ENCODE data around the gene DHX38. TPM values are rescaled to one million over a fixed set of nuclear protein-coding genes. Genes with fewer than 3 reads are reported as not detected.

DHX38 gene
- total RNA-seq: 100 to 1,000 TPM in 3 of 5 experiments, 10 to 100 TPM in 2; 90.1 to 113 (median 104) TPM
- polyA plus RNA-seq: 10 to 100 TPM; 21.6 to 46.9 TPM
- total RNA-seq: 173 reads per million, percentile 92 among the genes with 10 or more reads in this experiment

GRCh38 chr16:72093448-72094265, at the start of gene DHX38, which contains the start of gene TXNL4B:
DHX38 (plus strand) TSS chr16:72093847; CDS start chr16:72096158, 2,311 bp downstream.
TXNL4B (minus strand) TSS chr16:72093620; CDS start chr16:72090749, 2,871 bp downstream.
- POLR2A ChIA-PET: interaction anchor here (0.7 to 1.1 kb wide), 4 partner anchors 9 to 529 kb away, joined by 3 to 5 read pairs (median 3); partner anchors contain the start of gene AP1G1
- H3K4me1 Mint-ChIP-seq: peaks cover 33 to 70% (median 63%) of the 10 kb centered on the region in 7 donors

GRCh38 chr16:72044296-72044695, 49.4 kb upstream of the DHX38 start:
- DNase-seq (no peak), ATAC-seq (no peak)
- Mint-ChIP-seq H3K4me1 (peaks cover 0 to 2% (median 0%) of the 10 kb centered on the region in 7 donors), H3K9me3 (peaks cover 0 to 8% (median 5%) of the 10 kb centered on the region in 11 donors), H3K36me3 (peaks cover 2 to 55% (median 34%) of the 10 kb centered on the region in 5 donors), H3K27me3 (no peaks in the 10 kb centered on the region), H3K4me3 (no peak overlapping the region), H3K27ac (no peak overlapping the region)
- ChIA-PET POLR2A (no interaction called here), CTCF (no interaction called here)
- Histone ChIP-seq H3K4me1 (ENCODE audit: control insufficient read depth in 2 of 2, insufficient read depth in 2 of 2, low read length in 2 of 2) (no peaks in the 10 kb centered on the region), H3K27ac (ENCODE audit: low read depth, low read length) (no peak overlapping the region), H3K36me3 (ENCODE audit: control insufficient read depth in 2 of 3, insufficient read depth in 3 of 3, low read length in 3 of 3) (peaks cover 0 to 15% (median 0%) of the 10 kb centered on the region in 3 experiments), H3K27me3 (ENCODE audit: control insufficient read depth in 2 of 2, insufficient read depth in 2 of 2, low read length in 2 of 2) (no peaks in the 10 kb centered on the region), H3K9me3 (ENCODE audit: control insufficient read depth in 2 of 3, low read length in 3 of 3) (no peaks in the 10 kb centered on the region), H3K4me3 (ENCODE audit: low read length) (no peak overlapping the region)
- intact Hi-C loops (cut with micrococcal nuclease): no loop called here

More at GRCh38 chr16:72093448-72094265, at the start of gene DHX38, which contains the start of gene TXNL4B:
- Histone ChIP-seq H3K4me3 (ENCODE audit: low read length) (peak within 1 kb of the TSS; percentile 86), H3K9me3 (ENCODE audit: control insufficient read depth in 2 of 3, low read length in 3 of 3) (no peaks in the 10 kb centered on the region), H3K27ac (ENCODE audit: low read depth, low read length) (peak within 1 kb of the TSS; percentile 93), H3K27me3 (ENCODE audit: control insufficient read depth in 2 of 2, insufficient read depth in 2 of 2, low read length in 2 of 2) (no peaks in the 10 kb centered on the region), H3K4me1 (ENCODE audit: control insufficient read depth in 2 of 2, insufficient read depth in 2 of 2, low read length in 2 of 2) (peaks cover 21 to 24% of the 10 kb centered on the region in 2 donors), H3K36me3 (ENCODE audit: control insufficient read depth in 2 of 3, insufficient read depth in 3 of 3, low read length in 3 of 3) (peaks cover 22 to 60% (median 25%) of the 10 kb centered on the region in 3 experiments)
- intact Hi-C loops (cut with micrococcal nuclease): loop anchor here (1.0 to 10.0 kb wide), 14 partner anchors 85 to 1839 kb away; partner anchors contain the start of genes ATXN1L (in 2 of the 2), DHODH (in 2 of the 2), PHLPP2 (in 2 of the 2) and CMTR2 (in 1 of the 2)
- ATAC-seq: peak; percentile 98
- Mint-ChIP-seq H3K27ac (peak within 1 kb of the TSS; percentile 92 to 100 (median 99)), H3K27me3 (no peaks in the 10 kb centered on the region), H3K36me3 (peaks cover 17 to 38% (median 27%) of the 10 kb centered on the region in 5 donors), H3K9me3 (no peaks in the 10 kb centered on the region), H3K4me3 (peak within 1 kb of the TSS; percentile 94 to 100 (median 98))
- CTCF ChIA-PET: interaction anchor here (0.6 kb wide), 1 partner anchor 204 kb away, joined by 4 read pairs; no protein-coding TSS in a partner anchor
- DNase-seq: peak; percentile 70 to 95 (median 92)

- ATAC-seq (no peak), DNase-seq (no peak)
- Histone ChIP-seq H3K27me3 (ENCODE audit: control insufficient read depth in 2 of 2, insufficient read depth in 2 of 2, low read length in 2 of 2) (no peaks in the 10 kb centered on the region), H3K9me3 (ENCODE audit: control insufficient read depth in 2 of 3, low read length in 3 of 3) (peaks cover 0 to 5% (median 0%) of the 10 kb centered on the region in 3 experiments), H3K4me3 (ENCODE audit: low read length) (no peak overlapping the region), H3K36me3 (ENCODE audit: control insufficient read depth in 2 of 3, insufficient read depth in 3 of 3, low read length in 3 of 3) (peaks cover 0 to 15% (median 0%) of the 10 kb centered on the region in 3 experiments), H3K27ac (ENCODE audit: low read depth, low read length) (no peak overlapping the region), H3K4me1 (ENCODE audit: control insufficient read depth in 2 of 2, insufficient read depth in 2 of 2, low read length in 2 of 2) (no peaks in the 10 kb centered on the region)
- H3K4me1 Mint-ChIP-seq: peaks cover 0 to 2% (median 0%) of the 10 kb centered on the region in 7 donors
- POLR2A ChIA-PET: no interaction called here
- H3K27ac Mint-ChIP-seq: no peak overlapping the region
- H3K36me3 Mint-ChIP-seq: peaks cover 3 to 60% (median 40%) of the 10 kb centered on the region in 5 donors
- intact Hi-C loops (cut with micrococcal nuclease): no loop called here
- CTCF ChIA-PET: no interaction called here
- no peaks in the 10 kb centered on the region for H3K27me3 Mint-ChIP-seq
- no peak overlapping the region for H3K4me3 Mint-ChIP-seq
- peaks cover 0 to 14% (median 8%) of the 10 kb centered on the region in 11 donors for H3K9me3 Mint-ChIP-seq
These were observed 48.8 kb upstream of the DHX38 start for GRCh38 chr16:72044825-72045359.

GRCh38 chr16:72049110-72049509, 44.5 kb upstream of the DHX38 start:
- Histone ChIP-seq H3K27ac (ENCODE audit: low read depth, low read length) (no peak overlapping the region), H3K9me3 (ENCODE audit: control insufficient read depth in 2 of 3, low read length in 3 of 3) (peaks cover 0 to 6% (median 0%) of the 10 kb centered on the region in 3 experiments), H3K4me1 (ENCODE audit: control insufficient read depth in 2 of 2, insufficient read depth in 2 of 2, low read length in 2 of 2) (no peaks in the 10 kb centered on the region), H3K36me3 (ENCODE audit: control insufficient read depth in 2 of 3, insufficient read depth in 3 of 3, low read length in 3 of 3) (peaks cover 0 to under 1% (median 0%) of the 10 kb centered on the region in 3 experiments), H3K4me3 (ENCODE audit: low read length) (no peak overlapping the region), H3K27me3 (ENCODE audit: control insufficient read depth in 2 of 2, insufficient read depth in 2 of 2, low read length in 2 of 2) (no peaks in the 10 kb centered on the region)
- ATAC-seq (no peak), DNase-seq (no peak)
- H3K27ac Mint-ChIP-seq: no peak overlapping the region
- peaks cover 0 to 36% (median 11%) of the 10 kb centered on the region in 11 donors for H3K9me3 Mint-ChIP-seq
- H3K27me3 Mint-ChIP-seq: peaks cover 0 to 2% (median 0%) of the 10 kb centered on the region in 5 donors
- CTCF ChIA-PET: no interaction called here
- H3K4me3 Mint-ChIP-seq: no peak overlapping the region
- no peaks in the 10 kb centered on the region for H3K4me1 Mint-ChIP-seq
- intact Hi-C loops (cut with micrococcal nuclease): no loop called here
- H3K36me3 Mint-ChIP-seq: peaks cover 3 to 38% (median 32%) of the 10 kb centered on the region in 5 donors
- POLR2A ChIA-PET: no interaction called here

GRCh38 chr16:72050769-72051464, 42.7 kb upstream of the DHX38 start:
- ChIA-PET CTCF (no interaction called here), POLR2A (no interaction called here)
- intact Hi-C loops (cut with micrococcal nuclease): no loop called here
- H3K27ac Mint-ChIP-seq: no peak overlapping the region
- peaks cover 0 to 36% (median 11%) of the 10 kb centered on the region in 11 donors for H3K9me3 Mint-ChIP-seq
- Histone ChIP-seq H3K4me3 (ENCODE audit: low read length) (no peak overlapping the region), H3K4me1 (ENCODE audit: control insufficient read depth in 2 of 2, insufficient read depth in 2 of 2, low read length in 2 of 2) (no peaks in the 10 kb centered on the region), H3K36me3 (ENCODE audit: control insufficient read depth in 2 of 3, insufficient read depth in 3 of 3, low read length in 3 of 3) (no peaks in the 10 kb centered on the region), H3K9me3 (ENCODE audit: control insufficient read depth in 2 of 3, low read length in 3 of 3) (peaks cover 0 to 6% (median 0%) of the 10 kb centered on the region in 3 experiments), H3K27me3 (ENCODE audit: control insufficient read depth in 2 of 2, insufficient read depth in 2 of 2, low read length in 2 of 2) (no peaks in the 10 kb centered on the region), H3K27ac (ENCODE audit: low read depth, low read length) (no peak overlapping the region)
- peaks cover 3 to 34% (median 28%) of the 10 kb centered on the region in 5 donors for H3K36me3 Mint-ChIP-seq
- no peak for ATAC-seq
- peaks cover 0 to 2% (median 0%) of the 10 kb centered on the region in 5 donors for H3K27me3 Mint-ChIP-seq
- H3K4me3 Mint-ChIP-seq: no peak overlapping the region
- no peak for DNase-seq
- peaks cover 0 to 1% (median 0%) of the 10 kb centered on the region in 7 donors for H3K4me1 Mint-ChIP-seq

- ChIA-PET CTCF (no interaction called here), POLR2A (no interaction called here)
- Histone ChIP-seq H3K4me1 (ENCODE audit: control insufficient read depth in 2 of 2, insufficient read depth in 2 of 2, low read length in 2 of 2) (no peaks in the 10 kb centered on the region), H3K9me3 (ENCODE audit: control insufficient read depth in 2 of 3, low read length in 3 of 3) (peaks cover 0 to 6% (median 0%) of the 10 kb centered on the region in 3 experiments), H3K4me3 (ENCODE audit: low read length) (no peak overlapping the region), H3K27ac (ENCODE audit: low read depth, low read length) (no peak overlapping the region), H3K27me3 (ENCODE audit: control insufficient read depth in 2 of 2, insufficient read depth in 2 of 2, low read length in 2 of 2) (no peaks in the 10 kb centered on the region), H3K36me3 (ENCODE audit: control insufficient read depth in 2 of 3, insufficient read depth in 3 of 3, low read length in 3 of 3) (no peaks in the 10 kb centered on the region)
- ATAC-seq: peak; percentile 37
- Mint-ChIP-seq H3K9me3 (peaks cover 0 to 36% (median 11%) of the 10 kb centered on the region in 11 donors), H3K27me3 (peaks cover 0 to 2% (median 0%) of the 10 kb centered on the region in 5 donors), H3K4me3 (no peak overlapping the region), H3K27ac (no peak overlapping the region), H3K4me1 (peaks cover 0 to 1% (median 0%) of the 10 kb centered on the region in 7 donors), H3K36me3 (peaks cover 3 to 34% (median 28%) of the 10 kb centered on the region in 5 donors)
- intact Hi-C loops (cut with micrococcal nuclease): no loop called here
- DNase-seq: no peak
These were observed 41.8 kb upstream of the DHX38 start for GRCh38 chr16:72051818-72052217.

Data from naive thymus-derived CD4-positive, alpha-beta T cell (primary cell).